GM18867 (cell line): ENCODE data around the gene GDI2.
"Not testable (repeated sequence)": the region's sequence is repeated elsewhere in the genome, so short reads cannot be mapped to it uniquely, and the experiment has no call there.

Experiments used
- ATAC-seq: cut with Tn5 transposase; IDR thresholded peaks from one replicate; pipeline ENCODE4 v1.9.1; 2021; ENCODE audit warnings: mild to moderate bottlenecking, moderate library complexity; ENCODE audit not compliant: unreplicated experiment

Gene GDI2

DNA sequence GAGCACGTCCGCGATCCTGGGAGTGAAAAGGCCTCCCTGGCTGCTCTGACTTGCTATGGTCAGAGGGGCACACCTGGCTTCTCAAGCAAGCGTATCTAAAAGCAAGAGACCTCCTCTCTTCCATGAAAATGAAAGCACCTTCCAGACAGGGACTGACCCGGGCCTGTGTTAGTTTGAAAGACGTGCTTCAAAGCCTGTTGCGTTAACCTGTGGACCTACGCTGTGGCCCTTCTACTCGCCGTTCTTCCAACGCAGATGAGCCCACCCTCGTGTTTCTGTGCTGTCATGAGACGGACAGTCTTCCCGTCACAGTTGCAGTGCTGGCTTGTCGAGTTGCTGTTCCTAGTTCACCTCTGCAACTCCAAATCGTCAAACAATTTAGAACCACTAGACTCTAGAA, 15.5 kb upstream of the GDI2 start:
- no peak for ATAC-seq

DNA sequence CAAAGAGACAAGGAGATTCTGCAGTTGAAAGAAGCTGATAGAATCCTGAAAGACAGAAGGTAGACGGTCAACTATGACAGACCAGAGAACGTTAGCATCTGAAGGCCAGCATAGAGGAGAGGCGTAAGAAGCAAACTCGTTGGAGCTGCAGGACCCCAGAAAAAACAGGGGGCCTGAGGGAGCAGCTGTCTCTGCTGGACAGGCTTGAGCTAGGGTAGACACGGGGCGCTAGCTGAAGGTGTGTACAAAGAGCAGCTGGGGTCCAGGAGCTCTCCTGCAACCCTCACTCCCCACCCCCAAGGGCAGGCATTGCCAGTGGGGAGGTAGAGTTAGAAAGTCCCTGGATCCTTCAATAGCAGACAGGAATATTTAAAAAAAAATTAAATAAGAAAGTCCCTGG, 14.6 kb upstream of the GDI2 start:
- ATAC-seq: no peak

DNA sequence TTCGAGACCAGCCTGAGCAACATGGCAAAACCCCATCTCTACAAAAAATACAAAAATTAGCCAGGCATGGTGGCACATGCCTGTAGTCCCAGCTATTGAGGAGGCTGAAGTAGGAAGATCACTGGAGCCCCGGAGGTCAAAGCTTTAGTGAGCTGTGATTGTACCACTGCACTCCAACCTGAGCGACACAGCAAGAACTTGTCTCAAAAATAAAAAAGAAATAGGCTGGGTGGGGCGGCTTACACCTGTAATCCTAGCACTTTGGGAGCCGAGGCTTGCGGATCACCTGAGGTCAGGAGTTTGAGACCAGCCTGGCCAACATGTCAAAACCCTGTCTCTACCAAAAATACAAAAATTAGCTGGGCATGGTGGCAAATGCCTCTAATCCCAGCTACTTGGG, 13.3 kb upstream of the GDI2 start:
- not testable (repeated sequence) for ATAC-seq

DNA sequence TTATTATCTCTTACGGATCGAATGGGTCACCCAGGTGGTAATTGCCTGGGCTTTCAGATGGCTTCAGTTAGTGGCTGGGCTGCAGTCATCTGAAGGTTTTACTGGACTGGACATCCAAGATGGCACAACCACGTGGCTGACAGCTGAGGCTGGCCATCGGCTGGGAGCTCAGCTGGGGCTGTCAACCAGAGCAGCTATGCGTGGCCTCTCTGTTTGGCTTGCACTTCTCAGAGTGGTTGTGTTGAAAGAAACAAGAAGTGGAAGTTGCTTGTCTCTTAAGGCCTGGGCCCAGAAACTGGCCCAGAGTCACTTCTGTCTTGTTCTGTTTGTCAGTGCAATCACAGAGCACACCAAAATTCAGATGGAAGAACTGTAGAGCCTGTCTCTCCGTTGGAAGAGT, 5.7 kb upstream of the GDI2 start:
- ATAC-seq: peak; percentile 45

DNA sequence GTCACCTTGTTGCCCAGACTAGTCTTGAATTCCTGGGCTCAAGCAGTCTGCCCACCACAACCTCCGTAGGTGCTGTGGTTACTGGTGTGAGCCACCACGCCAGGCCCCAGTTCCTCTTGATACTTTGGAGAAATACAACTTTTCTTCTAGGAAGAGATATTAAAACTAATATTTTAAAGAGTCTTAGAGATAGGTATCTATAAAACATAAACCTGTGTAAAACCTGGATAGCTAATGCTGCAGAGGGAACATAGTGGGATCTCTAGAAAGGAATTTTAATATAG, 4.8 kb upstream of the GDI2 start:
- ATAC-seq: no peak

DNA sequence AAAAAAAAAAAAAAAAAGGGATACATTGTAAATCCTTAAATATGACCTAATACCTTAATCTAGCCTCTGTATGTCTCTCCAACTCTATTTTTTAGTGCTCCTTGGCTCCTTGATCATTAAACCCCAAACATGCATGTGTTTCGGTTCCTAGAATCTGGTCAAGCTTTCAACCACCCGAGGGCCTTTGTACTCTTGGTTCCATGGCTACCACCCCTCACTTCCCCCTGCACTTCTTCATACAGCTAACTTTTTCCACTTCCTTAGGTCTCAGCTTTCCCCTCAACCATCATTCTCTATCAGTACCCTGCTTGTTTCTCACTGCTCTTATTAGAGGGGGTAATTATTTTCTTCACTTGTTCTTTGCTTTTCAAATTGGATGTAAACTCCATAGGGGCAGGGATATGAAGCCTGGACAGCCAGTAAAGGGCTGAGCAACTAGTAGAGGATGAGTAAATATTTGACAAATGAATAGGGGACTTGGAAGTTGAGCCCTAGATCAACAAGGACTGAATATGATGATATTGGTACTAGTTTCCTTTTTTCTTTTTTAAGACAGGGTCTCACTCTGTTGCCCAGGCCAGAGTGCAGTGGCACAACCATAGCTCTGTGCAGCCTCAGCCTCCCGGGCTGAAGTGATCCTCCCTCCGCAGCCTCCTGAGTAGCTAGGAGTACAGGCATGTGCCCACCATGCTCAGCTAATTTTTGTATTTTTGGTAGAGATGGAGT, 4.3 kb upstream of the GDI2 start:
- no peak for ATAC-seq

DNA sequence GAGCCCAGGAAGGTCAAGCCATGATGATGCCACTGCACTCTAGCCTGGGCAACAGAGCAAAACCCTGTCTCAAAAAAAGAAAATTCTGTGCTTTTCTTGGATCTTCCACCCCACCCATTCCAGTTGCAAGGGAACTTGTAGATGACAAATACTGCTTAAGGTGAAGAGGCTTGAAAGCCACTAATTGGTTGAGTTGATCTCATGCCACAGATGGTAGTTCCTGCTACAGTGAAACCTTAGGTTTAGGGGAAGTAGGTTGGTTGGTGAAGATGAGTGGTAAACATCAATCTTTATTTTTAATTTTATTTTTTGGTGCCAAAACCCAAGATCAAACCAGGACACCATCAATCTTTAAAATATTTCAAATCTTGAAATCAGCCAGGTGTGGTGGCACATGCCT, 2.9 kb upstream of the GDI2 start:
- ATAC-seq: no peak

DNA sequence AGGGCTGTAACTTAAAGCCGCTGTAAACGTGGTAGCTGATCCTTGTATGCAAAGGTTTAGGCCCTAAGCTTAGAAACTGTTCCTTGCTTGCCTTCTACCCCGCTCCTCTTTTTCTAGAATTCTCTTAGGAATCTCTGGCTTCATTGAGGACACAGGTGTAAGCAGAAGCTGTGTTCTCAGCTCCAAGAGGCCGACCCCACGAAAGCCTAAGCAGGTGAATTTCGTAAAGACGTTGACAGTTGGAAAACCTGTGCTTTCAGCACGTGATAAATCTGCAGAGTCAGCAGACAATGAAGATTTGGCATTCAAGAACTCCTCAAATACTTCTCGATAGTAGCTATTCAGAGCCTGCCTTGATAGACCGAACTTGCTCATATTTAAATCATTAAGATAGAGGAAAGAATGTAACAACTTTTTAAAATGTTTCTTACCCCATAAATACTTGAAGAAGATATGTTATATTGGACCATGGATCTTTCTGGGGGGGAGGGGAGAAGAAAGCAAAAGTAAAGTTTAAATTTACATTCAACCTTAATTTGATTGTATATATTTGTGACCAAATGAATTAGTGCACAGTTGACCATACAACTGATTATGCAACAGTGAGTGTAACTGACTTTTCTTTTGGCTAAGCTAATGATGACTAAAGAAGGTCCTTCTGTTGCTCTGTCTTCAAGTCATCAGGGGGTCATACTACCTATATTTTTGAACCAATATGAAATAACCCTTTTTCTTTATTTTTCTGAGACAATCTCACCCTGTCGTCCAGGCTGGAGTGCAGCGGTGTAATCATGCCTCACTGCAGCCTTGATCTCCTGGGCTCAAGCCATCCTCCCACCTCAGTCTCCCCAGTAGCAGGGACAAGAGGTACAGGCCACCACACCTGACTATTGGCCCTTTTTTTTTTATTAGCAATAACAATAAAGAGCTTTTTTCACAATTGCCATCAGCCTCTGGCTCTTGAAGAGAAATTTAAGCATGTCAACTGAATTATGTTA, 1.2 kb upstream of the GDI2 start:
- ATAC-seq: no peak

DNA sequence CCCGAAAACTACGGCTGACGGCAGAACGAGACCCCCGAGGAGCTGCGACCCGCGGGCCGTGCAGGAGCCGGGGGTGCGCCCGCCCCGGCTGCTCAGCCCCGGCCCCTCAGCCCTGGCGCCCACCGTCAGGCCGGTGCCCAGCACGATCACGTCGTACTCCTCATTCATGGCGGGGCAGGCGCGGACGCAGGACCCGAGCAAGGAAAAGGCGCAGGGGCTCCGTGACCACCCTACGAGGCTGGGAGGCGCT, 218 bp downstream of the GDI2 start:
- peak; percentile 30 for ATAC-seq

DNA sequence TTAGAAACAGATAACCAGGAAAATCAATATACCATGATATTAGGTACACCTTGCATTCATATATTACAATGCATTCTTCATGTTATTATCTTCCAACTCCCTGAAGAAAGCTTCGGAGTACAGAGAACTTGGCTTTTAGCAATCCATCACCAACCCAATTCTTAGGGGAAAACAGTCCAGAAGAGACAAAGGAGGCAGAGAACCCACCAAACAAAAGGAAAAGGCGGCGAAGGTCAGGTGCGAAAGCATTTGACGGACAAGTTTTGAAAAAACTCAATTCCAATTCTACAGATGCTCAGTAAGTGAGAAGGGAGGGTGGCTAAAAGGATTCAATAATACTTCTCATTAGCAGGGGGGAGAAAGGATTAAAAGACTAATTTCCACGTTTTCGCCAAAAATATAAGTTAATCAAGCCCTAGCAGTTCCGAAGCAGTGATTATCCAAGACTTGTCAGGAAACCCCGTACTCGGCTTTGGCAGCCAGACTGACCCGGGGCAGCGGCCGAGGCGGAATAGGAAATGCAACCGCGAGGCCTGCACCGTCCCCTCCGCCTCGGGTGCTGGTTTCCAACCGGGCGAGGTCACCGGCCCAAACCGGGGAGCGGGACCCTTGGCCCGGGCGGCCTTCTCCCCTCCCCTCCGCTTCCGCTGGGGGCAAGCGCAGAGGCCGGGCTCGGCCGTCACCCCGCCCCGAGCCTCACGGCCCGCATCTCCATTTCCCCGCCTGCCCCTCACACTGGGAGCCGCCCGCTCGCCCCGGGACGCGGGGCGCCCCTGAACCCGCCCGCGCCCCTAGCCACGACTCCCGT, 747 bp downstream of the GDI2 start:
- ATAC-seq: peak; percentile 26

DNA sequence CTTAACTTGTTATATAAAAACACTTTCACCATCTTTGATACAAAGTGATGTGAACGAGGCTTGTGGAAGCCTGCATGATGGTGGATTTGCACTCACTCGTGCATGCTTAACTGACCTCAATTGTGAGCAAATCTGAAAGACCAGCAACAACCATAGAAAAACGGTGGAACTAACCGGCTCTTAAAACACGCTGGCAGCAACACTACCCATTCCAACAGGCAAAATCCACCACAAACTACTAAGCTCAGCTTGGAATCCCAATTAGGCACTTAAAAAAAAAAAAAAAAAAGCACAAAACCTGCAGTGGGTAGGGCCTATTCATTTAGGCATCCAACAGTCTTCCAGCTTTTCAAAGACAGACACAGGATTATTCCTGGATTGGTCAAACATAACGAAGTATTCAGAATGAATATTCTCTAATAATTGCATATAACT, 1.8 kb downstream of the GDI2 start:
- ATAC-seq: no peak

DNA sequence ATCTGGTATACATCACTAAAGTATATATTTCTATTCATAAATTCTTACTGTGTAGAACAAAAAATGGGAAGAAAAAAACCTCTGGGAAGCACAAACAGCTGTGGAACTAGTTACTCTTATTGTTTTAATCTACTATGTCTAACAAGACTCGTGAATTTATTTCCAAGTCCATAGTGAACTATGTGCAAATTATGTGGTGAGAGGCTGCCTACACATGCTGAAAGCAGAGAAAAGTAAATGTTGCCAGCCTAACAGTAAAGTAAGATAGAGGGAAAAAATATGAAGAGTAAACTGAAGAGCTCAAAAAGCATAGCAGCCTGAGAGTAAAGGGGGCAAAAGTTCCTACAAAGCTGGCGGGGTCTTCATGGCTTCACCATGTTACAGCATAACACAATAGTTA, 3.0 kb downstream of the GDI2 start:
- no peak for ATAC-seq

DNA sequence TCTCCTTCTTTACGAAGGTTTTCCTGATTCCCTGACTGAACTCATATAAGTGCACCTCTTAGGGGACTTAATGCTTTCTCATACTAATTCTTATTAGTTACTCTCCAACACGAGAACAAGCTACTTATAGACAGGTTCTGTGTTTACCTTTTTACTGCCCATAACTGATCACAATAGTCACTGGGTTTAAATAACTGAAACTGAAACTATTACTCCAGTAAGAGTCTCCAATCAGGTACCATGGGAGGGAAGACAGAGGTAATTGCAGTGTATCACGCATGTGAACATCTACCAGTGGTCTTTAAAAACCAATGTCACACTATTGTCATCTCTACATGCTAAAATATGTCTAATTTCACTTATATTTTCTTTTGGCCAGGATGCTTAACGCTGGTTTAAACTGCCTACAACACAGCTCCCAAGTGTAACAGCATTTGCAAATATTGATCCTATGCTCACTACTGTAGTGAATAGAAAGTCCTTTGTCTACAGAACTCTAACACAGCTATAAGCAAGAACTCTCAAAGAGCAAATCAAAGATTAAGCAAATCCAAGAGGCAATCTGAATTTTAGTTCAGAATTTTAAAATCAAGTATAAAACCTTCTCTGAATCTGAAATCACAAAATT, 3.6 kb downstream of the GDI2 start:
- ATAC-seq: no peak

DNA sequence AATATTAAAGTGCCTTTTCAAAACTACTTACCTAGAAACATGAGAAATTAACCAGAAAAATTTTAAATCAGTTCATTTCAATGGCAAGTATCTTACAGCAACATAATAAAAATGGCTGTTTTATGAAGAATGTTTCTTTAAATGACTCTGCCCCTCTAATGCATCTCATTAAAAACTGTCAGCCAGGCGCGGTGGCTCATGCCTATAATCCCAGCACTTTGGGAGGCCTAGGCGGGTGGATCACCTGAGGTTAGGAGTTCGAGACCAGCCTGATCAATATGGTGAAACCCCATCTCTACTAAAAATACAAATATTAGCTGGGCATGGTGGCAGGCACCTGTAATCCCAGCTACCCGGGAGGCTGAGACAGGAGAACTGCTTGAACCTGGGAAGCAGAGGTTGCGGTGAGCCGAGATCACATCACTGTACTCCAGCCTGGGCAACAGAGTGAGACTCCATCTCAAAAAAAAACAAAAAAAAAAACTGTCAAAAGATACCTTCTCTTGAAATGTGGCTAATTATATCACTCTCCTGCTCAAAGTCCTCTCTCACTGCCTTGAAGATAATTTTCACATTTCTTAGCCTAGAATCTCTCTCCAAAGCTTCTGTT, 4.3 kb downstream of the GDI2 start:
- not testable (repeated sequence) for ATAC-seq

DNA sequence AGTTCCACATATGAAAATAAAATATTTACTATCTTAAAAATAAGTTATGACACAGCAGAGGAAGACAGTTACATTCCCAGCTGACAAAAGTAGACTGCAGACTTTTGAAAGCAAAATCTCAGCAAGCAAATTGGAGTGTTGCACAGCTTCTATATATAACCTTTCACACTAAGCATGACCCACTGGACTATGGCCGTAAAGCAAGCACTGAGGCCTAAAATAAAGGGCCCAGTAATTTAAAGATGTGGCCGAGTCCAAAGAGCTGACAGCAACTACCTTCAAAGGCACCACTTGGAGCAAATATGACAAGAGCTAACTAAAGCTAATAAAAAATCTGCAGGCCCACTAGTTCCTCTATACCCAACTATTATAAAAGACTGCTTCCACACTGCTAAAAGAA, 6.5 kb downstream of the GDI2 start:
- no peak for ATAC-seq

DNA sequence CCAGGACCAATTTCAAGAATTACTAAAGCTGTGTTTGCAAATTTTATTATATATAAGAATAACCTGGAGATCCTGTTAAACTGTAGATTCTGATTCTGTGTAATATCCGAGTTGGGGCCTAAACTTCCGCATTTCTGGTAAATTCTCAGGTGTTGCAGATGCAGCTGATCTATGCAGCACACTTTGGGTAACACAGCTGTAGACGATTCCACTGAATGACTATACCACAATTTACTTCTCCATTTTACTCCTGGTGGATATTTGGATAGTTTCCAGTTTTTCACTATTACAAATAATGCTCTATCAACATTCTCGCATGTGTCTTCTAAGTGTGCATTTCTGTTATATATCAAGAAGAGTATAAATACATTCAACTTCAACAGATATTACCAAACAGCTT, 7.5 kb downstream of the GDI2 start:
- no peak for ATAC-seq

DNA sequence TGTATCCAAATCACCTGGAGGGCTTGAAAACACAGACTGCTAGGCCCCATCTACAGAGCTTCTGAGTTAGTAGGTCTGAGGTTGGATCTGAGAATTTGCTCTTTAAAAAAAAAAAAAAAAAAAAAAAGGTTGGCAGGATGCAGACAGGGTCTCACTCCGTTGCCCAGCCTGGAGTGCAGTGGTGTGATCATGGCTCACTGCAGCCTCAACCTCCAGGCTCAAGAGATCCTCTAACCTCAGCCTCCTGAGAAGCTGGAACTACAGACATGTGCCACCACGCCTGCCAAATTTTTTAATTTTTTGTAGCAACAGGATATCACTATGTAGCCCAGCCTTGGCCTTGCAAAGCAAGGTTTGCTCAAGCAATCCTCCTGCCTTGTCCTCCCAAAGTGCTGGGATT, 8.0 kb downstream of the GDI2 start:
- ATAC-seq: no peak

DNA sequence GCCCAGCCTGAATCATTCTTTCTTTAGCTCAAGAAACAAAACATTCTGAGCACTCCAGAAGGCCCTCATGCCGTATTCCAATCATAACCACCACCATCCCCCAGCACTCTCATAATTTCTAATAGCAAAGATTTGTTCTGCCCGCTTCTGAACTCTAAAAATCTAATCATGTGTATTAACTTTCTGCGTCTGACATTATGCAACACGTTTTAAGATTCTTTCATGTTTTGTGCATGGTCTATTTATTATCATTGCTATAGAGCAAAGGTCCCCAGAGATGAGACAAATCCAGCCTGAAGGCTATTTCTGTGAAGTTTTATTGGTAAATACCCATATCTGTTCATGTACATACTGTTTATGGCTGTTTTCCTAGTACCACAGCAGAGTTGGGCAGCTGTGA, 8.8 kb downstream of the GDI2 start:
- ATAC-seq: no peak

DNA sequence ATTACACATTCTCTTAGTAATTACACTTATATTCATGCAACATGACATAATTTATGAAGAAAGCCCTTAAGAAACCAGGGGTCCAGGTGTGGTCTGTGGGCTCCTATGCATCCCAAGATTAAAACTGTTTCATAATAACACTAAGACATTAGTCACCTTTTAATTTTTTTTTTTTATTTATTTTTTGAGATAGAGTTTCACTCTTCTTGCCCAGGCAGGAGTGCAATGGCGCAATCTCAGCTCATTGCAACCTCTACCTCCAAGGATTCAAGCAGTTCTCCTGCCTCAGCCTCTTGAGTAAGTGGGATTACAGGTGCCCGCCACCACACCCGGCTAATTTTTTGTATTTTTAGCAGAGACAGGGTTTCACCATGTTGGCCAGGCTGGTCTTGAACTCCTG, 12.5 kb downstream of the GDI2 start:
- ATAC-seq: no peak

DNA sequence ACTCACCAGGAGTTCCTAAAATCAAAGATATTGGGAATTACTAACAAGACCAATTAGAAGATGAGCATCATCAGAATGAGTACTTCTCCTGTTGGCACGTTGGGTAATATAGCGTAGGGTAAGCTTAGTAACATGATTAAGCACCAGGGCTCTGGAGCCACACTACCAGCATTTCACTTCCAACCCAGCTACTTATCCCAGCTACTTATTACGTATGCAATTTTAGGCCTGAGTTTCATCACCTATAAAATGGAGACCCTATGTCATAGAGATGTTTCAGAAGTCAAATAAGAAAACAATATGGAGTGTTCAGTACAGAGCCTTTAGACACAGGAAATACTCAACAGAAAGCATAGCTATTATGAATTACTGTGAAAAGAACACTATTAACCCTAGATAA, 19.0 kb downstream of the GDI2 start:
- ATAC-seq: no peak

DNA sequence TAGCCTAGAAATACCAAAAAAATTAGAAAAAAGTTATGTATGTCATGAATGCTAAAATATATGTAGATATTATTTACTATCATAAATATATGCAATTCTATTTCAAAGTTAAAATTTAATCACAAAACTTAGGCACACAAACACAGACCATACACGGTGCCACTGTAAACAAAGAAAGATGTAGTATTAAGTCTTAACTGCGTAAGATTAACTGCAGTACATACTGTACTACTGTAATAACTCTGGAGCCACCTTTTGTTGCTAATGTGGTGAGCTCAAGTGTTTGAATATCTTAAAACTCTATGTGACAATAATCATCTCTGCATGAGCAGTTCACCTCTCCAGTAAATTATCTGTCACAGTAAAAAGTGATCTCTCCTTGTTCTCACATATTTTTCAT, 23.6 kb downstream of the GDI2 start:
- ATAC-seq: no peak
